HG03066 (cell line): ENCODE results near the gene SSU72.
"Not testable (repeated sequence)": the region's sequence is repeated elsewhere in the genome, so short reads cannot be mapped to it uniquely, and the experiment has no call there.

Experiments used
- ATAC-seq: cut with Tn5 transposase; IDR thresholded peaks from one replicate; pipeline ENCODE4 v1.9.1; 2021; ENCODE audit warnings: low read depth; ENCODE audit not compliant: unreplicated experiment

The SSU72 gene

GRCh38 chr1:1597275-1597930, 22.7 kb upstream of the SSU72 start:
- no peak for ATAC-seq

- no peak for ATAC-seq
These were observed 22.0 kb upstream of the SSU72 start for GRCh38 chr1:1596493-1597274.

DNA sequence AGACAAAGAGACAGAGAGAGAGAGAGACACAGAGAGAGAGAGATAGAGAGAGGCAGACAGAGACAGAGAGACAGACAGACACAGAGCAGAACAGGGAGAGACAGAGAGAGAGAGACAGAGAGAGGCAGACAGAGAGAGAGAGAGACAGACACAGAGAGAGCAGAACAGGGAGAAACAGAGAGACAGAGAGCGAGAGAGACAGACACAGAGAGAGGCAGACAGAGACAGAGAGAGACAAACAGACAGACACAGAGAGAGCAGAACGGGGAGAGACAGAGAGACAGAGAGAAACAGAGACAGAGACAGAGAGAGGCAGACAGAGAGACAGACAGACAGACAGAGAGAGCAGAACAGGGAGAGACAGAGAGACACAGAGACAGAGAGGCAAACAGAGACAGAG, 20.7 kb upstream of the SSU72 start:
- not testable (repeated sequence) for ATAC-seq

- no peak for ATAC-seq
These were observed 20.1 kb upstream of the SSU72 start for GRCh38 chr1:1594602-1595260.

DNA sequence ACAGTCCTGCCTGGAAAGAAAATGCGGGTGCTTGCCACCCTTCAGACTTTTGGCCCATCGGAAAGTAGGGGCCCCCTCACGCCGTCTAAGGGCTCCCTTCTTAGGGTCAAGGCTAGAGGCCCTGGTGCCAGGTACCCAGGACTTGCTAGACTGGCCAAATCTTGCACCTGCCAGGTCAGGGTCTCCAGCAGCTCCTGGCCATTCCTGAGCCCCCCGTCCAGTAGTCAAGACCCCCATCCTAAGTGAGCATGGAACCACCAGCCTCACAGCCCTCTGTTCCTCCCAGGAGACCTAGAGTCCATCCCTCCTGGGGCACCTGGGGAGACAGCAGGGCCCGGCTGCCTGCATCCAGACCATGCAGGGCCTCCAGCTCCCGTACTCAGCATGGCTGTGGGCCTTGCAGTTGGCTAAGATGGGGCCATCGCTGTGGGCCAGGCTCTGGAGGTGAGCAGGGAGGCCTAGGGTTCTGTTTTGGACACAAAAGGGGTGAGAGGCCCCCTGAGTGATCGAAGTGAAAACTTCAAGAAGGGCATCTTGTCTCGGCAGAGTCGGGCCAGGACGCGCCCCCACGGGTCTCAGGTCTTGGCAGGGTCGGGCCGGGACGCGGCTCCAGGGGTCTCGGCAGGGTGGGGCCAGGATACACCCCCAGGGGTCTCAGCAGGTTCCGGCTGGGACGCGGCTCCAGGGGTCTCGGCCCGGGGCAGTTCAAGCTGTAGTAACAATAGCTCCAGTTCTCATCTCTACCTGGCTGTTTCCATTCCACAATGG, 19.4 kb upstream of the SSU72 start:
- ATAC-seq: no peak

- ATAC-seq: no peak
These were observed 16.8 kb upstream of the SSU72 start for GRCh38 chr1:1591452-1591851.

DNA sequence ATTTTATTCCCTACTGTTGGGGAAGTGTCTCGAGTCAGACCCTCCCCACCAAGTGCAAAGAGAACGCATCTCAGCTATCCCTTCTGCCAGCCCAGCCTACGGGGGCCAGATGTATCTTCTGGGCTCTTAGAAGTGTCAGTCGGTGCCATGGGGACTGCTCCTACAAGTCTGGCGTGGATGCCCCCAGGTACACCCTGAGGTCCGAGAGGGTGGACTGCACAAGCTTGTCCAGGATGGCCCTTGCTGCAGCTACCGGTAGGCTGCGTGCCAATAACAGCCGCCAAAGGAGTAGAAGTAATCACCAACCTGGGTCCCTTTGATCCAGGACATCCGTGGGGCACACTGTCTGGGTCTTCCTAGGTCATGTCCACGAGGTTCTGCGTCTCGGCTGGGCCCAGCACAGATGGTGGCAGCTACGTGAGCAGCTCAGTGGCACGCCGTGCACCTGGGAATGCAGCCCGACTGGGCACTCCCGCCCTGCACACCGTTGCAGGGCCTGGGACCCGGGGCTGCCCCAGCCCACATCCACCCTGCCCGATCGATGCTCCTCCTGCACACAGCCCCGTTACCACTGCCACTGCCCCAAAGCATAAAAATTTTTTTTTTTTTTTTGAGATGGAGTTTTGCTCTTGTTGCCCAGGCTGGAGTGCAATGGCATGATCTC, 8.8 kb upstream of the SSU72 start:
- ATAC-seq: no peak

GRCh38 chr1:1582585-1583346, 8.1 kb upstream of the SSU72 start:
- no peak for ATAC-seq

- ATAC-seq: no peak
These were observed 3.8 kb upstream of the SSU72 start for GRCh38 chr1:1578371-1578940.

- no peak for ATAC-seq
These were observed 2.8 kb upstream of the SSU72 start for GRCh38 chr1:1577367-1578011.

DNA sequence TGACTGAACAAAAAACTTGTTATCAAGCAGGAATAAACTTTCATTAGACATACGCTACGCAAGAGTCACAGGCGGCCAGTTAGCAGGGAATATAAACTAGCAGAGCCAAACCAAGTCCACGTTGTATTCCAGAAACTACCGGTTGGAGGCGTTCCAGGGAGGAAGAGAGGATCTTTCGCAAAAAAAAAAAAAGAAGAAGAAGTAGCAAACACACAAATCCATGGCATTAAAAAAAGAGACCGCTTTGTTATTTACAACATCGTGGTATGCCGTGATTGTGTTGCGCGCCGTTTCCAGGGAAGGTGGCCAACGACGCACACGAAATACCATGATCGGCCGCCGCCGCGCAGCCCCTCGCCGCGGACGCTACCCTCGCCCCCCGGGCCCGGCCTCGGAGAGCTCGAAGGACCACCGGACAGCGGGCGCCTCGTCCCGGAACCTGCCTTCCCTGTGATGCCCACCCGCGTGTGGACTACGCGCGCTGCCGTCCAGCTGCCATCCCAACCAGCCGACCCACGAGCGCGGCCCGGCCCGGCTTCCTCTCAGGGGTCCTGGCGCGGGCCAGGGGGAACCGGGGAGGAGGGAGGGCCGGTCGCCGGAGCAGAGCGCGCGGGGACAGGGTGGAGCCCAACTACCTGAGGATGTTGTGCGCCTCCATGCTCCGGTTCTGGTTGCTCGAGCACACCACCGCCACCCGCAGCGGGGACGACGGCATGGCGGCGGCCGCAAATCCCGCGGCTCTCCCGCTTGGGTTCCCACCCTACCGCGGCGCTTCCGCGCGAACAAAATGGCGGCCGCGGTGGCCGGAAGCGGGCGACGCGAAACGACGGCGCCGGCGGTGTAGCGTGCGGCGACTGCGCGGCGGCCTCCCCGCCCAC, 581 bp downstream of the SSU72 start:
- ATAC-seq: peak; percentile 48

- no peak for ATAC-seq
These were observed 5.3 kb downstream of the SSU72 start for GRCh38 chr1:1569341-1569740.

GRCh38 chr1:1567891-1568291, 6.8 kb downstream of the SSU72 start:
- ATAC-seq: no peak

DNA sequence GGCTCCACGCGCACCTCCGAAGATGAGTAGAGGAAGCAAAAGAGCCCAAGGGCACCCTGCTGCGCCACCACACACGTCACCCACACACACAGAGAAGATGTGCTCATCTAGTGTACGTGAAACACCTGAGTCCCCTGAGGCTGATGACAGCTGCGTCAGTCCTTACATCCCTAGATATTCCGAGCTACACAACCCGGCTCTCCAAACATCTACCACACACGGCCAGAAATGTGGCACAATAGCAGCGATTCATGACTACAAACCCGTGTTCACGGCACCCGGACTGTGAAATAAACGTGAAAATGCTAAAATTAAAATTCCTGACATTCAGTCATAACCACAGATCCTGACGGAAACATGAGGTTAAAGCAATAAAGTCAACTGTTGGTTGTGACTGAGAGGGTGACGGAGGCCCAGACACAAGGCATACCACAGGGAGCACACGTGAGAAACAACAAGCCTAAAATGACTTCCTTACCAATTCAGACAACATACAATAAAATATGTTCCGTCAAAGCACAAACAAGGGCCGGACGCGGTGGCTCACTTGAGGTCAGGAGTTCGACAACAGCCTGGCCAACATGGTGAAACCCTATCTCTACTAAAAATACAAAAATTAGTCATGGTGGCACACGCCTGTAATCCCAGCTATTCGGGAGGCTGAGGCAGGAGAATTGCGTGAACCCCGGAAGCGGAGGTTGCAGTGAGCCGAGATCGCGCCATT, 7.3 kb downstream of the SSU72 start:
- no peak for ATAC-seq

GRCh38 chr1:1565340-1565739, 9.3 kb downstream of the SSU72 start:
- ATAC-seq: no peak

- ATAC-seq: no peak
These were observed 10.4 kb downstream of the SSU72 start for GRCh38 chr1:1564268-1564667.

- no peak for ATAC-seq
These were observed 11.0 kb downstream of the SSU72 start for GRCh38 chr1:1563688-1564087.
